HG02981 (cell line): ENCODE results near the gene ABHD2.
A peak's percentile ranks its signal among the peaks of the same experiment; 100 is the strongest.

Source experiments
- ATAC-seq: cut with Tn5 transposase; IDR thresholded peaks from one replicate; pipeline ENCODE4 v1.9.1; 2021; ENCODE audit warnings: mild to moderate bottlenecking, moderate library complexity; ENCODE audit not compliant: unreplicated experiment

ABHD2 gene

GRCh38 chr15:89187301-89187985 lies 99.2 kb downstream of the ABHD2 start:
- no peak for ATAC-seq

GRCh38 chr15:89187986-89188514 lies 99.8 kb downstream of the ABHD2 start:
- ATAC-seq = no peak

- ATAC-seq = no peak
Observed at GRCh38 chr15:89192136-89192535, 103.9 kb downstream of the ABHD2 start.

GRCh38 chr15:89192766-89193165 lies 104.5 kb downstream of the ABHD2 start:
- ATAC-seq = no peak

GRCh38 chr15:89194608-89195007 lies 106.4 kb downstream of the ABHD2 start:
- ATAC-seq = no peak

GRCh38 chr15:89195836-89196235 lies 107.6 kb downstream of the ABHD2 start:
- no peak for ATAC-seq

- ATAC-seq = no peak
Observed at GRCh38 chr15:89196241-89196640, 108.0 kb downstream of the ABHD2 start.

- ATAC-seq = no peak
Observed at GRCh38 chr15:89196994-89197393, 108.7 kb downstream of the ABHD2 start.

GRCh38 chr15:89197503-89197971 lies 109.3 kb downstream of the ABHD2 start:
- no peak for ATAC-seq

- ATAC-seq = no peak
Observed at GRCh38 chr15:89198196-89198595, 109.9 kb downstream of the ABHD2 start.

GRCh38 chr15:89198934-89199333 lies 110.7 kb downstream of the ABHD2 start:
- no peak for ATAC-seq

GRCh38 chr15:89199746-89200145 lies 111.5 kb downstream of the ABHD2 start:
- ATAC-seq = no peak

GRCh38 chr15:89200182-89200581 lies 111.9 kb downstream of the ABHD2 start:
- ATAC-seq = no peak

- no peak for ATAC-seq
Observed at GRCh38 chr15:89201465-89202005, 113.3 kb downstream of the ABHD2 start.

- no peak for ATAC-seq
Observed at GRCh38 chr15:89203705-89204273, 115.5 kb downstream of the ABHD2 start.

GRCh38 chr15:89205991-89206585 lies 117.8 kb downstream of the ABHD2 start:
- no peak for ATAC-seq

- peak; percentile 81 for ATAC-seq
Observed at GRCh38 chr15:89206908-89207331, 118.7 kb downstream of the ABHD2 start.

GRCh38 chr15:89208256-89208655 lies 120.0 kb downstream of the ABHD2 start:
- no peak for ATAC-seq

GRCh38 chr15:89209057-89209456 lies 120.8 kb downstream of the ABHD2 start:
- no peak for ATAC-seq

- ATAC-seq = no peak
Observed at GRCh38 chr15:89211678-89212170, 123.5 kb downstream of the ABHD2 start.

- ATAC-seq = no peak
Observed at GRCh38 chr15:89215627-89216026, 127.4 kb downstream of the ABHD2 start.

GRCh38 chr15:89217031-89217430 lies 128.8 kb downstream of the ABHD2 start:
- ATAC-seq = no peak
